Thyroid gland (tissue), 4 donors: ENCODE measurements around the gene C12orf43.

Experiments
- CTCF ChIP-seq, 6 experiments: fragments of 200-600 bp in 3 of 6; fragments of 450-650 bp in 3 of 6; sonication (generic) in 3 of 6; IDR thresholded peaks; one replicate each; pipeline ENCODE4 v1.5.1; 2016 to 2019; ENCODE audit warnings: antibody characterized with exemption in 6 of 6, mild to moderate bottlenecking in 2 of 6, inconsistent platforms in 1 of 6, moderate library complexity in 1 of 6
- POLR2A ChIP-seq, 2 donors: fragments of 450-650 bp; IDR thresholded peaks; one replicate each; pipeline ENCODE4 v1.6.1; 2017; ENCODE audit warnings: antibody characterized with exemption in 2 of 2, mild to moderate bottlenecking in 2 of 2, moderate library complexity in 1 of 2

DNA sequence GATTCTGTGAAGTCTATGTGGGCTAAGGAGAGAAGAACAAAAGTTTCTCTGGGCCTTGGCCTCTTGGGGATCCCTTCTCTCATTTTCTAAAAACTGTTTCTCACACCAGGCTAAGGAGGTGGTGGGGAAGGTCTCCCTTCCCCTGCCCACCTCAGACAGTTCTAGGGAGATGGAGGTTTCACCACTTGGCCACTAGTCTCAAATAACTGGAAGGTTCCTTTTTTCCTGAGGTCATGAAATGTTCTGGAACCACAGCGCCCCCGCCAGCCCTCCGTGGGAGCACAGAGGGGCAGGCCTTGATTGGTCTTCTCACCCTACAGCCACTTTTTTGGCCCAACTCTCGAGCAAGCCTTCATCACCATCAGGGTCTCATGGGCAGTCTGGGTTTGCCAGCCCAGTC, 12.6 kb downstream of the C12orf43 start:
- TF ChIP-seq CTCF (IDR thresholded peaks at IDR 0.05) (no peak), POLR2A (IDR thresholded peaks at IDR 0.05) (no peak)
